Activated CD4-positive, alpha-beta T cell treated with anti-CD3 and anti-CD28 coated beads, Interleukin-10, Interleukin-2, amounts not matched to agents 100 ng/mL and 50 ng/mL, durations not matched to agents 16 hours and 8 hours (primary cell): Measurements from ENCODE around the gene KCNN4.

Experiments
- DNase-seq: peaks from one replicate; pipeline ENCODE4 v3.0.0-alpha.2; 2020

The KCNN4 gene

GRCh38 chr19:43747557-43748204, 33.1 kb downstream of the KCNN4 start:
- DNase-seq, result peak; percentile 33

- no peak for DNase-seq
Observed at GRCh38 chr19:43743059-43743458, 37.7 kb downstream of the KCNN4 start.

- no peak for DNase-seq
Observed at GRCh38 chr19:43741075-43741825, 39.5 kb downstream of the KCNN4 start.

DNA sequence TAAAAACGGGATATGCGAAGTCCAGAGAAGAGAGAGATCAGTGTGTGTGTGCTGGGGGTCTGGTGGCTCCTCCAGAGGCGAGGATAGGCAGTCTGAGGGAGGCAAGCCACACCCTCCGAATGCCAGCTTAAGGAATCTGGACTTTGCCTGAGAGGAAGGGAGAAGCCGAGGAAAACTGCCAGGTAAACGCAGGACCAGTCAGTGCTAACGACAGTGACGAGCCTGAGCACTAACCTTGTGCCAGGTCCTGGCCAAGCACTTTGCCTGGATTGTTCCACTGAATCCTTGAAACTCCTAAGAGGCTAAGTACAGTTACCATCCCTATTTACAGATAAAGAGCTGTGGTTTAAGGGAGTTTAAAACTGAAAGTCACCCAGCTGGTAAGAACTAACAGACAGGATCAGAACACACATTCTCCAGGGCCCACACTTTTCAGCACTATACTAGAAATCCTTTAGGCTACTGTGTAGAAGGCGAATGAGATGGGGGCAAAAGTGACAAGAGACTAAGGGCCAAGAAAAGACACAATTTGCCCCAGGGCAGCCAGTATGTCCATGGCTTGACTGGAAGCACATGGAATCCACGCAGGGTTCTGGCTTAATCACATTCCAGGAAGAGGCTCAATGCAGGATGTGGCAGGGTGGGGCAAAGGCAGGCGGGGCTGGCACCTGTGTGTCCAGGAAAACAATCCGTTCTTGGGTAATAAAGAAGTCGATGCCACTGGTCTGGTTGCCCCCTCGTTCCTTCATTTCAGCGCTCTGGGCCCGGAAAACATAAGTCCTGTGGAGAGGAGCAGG, 41.1 kb downstream of the KCNN4 start:
- DNase-seq, result no peak

- no peak for DNase-seq
Observed at GRCh38 chr19:43738780-43739211, 42.0 kb downstream of the KCNN4 start.

GRCh38 chr19:43735957-43736356, 44.8 kb downstream of the KCNN4 start:
- DNase-seq, result no peak

DNA sequence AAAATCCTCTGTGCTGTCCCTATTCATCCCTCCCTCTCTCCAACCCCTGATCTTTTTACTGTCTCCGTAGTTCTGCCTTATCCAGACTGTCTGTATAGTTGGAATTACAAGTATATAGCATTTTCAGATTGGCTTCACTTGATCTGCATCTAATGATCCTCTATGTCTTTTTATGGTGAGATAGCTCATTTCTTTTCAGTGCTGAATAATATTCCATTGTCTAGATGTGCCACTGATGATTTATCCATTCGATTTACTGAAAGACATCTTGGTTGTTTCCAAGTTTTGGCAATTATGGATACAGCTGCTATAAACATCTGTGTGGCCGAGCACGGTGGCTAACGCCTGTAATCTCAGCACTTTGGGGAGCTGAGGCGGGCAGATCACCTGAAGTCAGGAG, 45.8 kb downstream of the KCNN4 start:
- no peak for DNase-seq

GRCh38 chr19:43731846-43732245, 48.9 kb downstream of the KCNN4 start:
- no peak for DNase-seq

GRCh38 chr19:43731346-43731745, 49.4 kb downstream of the KCNN4 start:
- no peak for DNase-seq

GRCh38 chr19:43729919-43730318, 50.9 kb downstream of the KCNN4 start:
- DNase-seq, result no peak

- no peak for DNase-seq
Observed at GRCh38 chr19:43727593-43727853, 53.2 kb downstream of the KCNN4 start.

GRCh38 chr19:43726736-43727592, 53.8 kb downstream of the KCNN4 start:
- DNase-seq, result no peak

GRCh38 chr19:43725468-43725867, 55.3 kb downstream of the KCNN4 start:
- no peak for DNase-seq

DNA sequence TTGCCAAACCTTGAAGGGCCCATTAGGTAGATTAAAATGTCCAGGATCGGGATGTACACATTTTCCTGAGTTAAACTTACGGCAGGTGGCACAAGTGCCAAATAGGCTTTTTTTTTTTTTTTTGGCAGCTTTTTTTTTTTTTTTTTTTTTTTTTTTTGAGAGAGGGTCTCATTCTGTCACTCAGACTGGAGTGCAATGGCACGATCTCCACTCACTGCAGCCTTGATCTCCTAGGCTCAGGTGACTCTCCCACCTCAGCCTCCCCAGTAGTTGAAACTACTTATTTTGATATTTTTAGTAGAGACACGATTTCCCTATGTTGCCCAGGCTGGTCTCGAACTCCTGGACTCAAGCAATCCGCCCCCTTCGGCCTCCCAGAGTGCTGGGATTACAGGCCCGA, 55.9 kb downstream of the KCNN4 start:
- no peak for DNase-seq

DNA sequence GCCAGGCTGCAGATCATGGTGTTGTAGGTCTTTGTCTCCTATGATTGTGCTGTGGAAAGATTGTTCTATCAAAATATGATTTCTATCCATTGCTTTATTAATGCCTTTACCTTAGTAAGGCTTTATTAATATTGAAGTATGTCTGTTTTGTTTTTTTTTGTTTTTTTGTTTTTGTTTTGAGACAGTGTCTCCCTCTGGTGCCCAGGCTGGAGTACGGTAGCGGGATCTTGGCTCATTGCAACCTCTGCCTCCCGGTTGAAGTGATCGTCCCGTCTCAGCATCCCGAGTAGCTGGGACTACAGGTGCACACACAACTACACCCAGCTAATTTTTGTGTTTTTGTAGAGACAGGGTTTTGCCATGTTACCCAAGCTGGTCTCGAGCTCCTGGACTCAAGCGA, 57.2 kb downstream of the KCNN4 start:
- no peak for DNase-seq

- peak; percentile 32 for DNase-seq
Observed at GRCh38 chr19:43721469-43722048, 59.2 kb downstream of the KCNN4 start.

DNA sequence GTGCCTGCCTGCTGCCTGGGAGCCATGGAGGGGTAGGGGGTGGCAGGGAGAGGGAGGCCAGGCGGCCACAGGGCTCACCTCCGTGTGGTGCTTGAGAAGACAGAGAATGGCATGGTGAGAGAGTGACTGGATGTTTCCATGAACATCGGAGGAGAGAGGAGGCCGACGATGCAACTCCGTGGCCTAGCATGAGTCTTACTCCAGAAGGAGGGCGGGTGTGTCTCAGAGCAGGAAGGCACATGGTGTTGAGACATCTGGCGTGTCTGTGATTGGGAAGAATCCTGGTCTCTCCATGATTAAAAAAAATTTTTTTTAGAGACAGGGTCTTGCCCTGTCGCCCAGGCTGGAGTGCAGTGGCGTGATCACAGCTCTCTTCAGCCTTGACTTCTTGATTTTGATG, 59.8 kb downstream of the KCNN4 start:
- no peak for DNase-seq

DNA sequence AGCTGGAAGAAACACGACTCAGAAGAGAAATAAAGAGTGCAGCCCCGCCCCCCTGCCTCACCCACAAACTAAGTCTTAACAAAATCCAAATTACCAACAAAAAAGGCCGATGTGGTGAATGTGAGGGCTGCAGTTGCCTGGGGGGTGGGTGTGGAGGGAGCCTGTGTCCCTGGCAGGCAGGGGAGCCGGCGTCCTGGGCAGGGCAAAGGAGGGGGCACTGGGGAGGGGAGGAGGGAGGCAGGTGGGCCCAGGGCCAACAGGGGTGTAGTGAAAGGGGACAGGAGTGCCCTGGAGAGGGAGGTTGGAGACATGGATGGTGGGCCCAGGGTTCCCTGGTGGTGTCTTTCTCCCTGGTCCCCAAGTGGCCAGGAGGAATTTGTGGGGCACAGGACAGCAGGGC, 60.9 kb downstream of the KCNN4 start:
- no peak for DNase-seq

DNA sequence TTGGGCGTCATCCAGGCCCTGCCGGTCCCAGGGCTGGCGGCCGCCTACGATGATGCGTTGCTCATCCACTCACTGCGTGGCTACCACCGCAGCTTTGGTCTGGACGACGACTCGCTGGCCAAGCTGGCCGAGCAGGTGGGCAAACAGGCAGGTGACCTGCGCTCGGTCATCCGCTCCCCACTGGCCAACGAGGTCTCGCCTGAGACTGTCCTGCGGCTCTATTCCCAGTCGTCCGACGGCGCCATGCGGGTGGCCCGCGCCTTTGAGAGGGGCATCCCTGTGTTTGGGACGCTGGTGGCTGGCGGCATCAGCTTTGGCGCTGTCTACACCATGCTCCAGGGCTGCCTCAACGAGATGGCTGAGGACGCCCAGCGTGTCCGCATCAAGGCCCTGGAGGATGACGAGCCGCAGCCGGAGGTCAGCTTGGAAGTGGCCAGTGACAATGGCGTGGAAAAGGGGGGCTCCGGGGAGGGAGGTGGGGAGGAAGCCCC, 61.4 kb downstream of the KCNN4 start:
- DNase-seq, result no peak

- DNase-seq, result no peak
Observed at GRCh38 chr19:43718627-43719377, 62.0 kb downstream of the KCNN4 start.
